Motor neuron (in vitro differentiated cells): ENCODE results near the gene INTS11. TPM values are rescaled to one million over a fixed set of nuclear protein-coding genes. Genes with fewer than 3 reads are reported as not detected.

ENCODE experiments used
- ATAC-seq, 8 experiments: fragments of 200-7000 bp; cut with Tn5 transposase; replicated peaks in 6 of 8; 2 replicates each; pipeline ENCODE4 v1.8.0; 2021; ENCODE audit warnings: mild to moderate bottlenecking in 8 of 8, moderate library complexity in 8 of 8
- H3K27ac ChIP-seq, 2 donors: fragments of 250-450 bp; sonication (Bioruptor Pico); 2 replicates each; pipeline ENCODE4 v1.9.0; 2021; ENCODE audit warnings: antibody characterized with exemption in 2 of 2, mild to moderate bottlenecking in 2 of 2, moderate library complexity in 1 of 2
- H3K4me1 ChIP-seq, 2 donors: fragments of 250-450 bp; sonication (Bioruptor Pico); replicated peaks in 1 of 2; 2 replicates each; pipeline ENCODE4 v1.6.1; 2021; ENCODE audit warnings: antibody characterized with exemption in 2 of 2, mild to moderate bottlenecking in 2 of 2, moderate library complexity in 1 of 2
- H3K4me3 ChIP-seq, 5 donors: fragments of 250-450 bp; sonication (Bioruptor Pico); 2 replicates each; pipeline ENCODE4 v1.9.0; 2021; ENCODE audit warnings: antibody characterized with exemption in 5 of 5, mild to moderate bottlenecking in 5 of 5, moderate library complexity in 4 of 5
- WGBS, 10 experiments: fragments of 450-650 bp; shearing (Covaris generic); methylation state at CpG; one replicate each; pipeline ENCODE4 v1.0.0; 2022; 5-methylcytosine and 5-hydroxymethylcytosine counted together
- in situ Hi-C, 9 experiments: fragments of 400-800 bp; cut with MboI; loops; one replicate each; pipeline ENCODE4 v1.15.0; 2021; ENCODE audit warnings: low sequenced_read_pairs in 9 of 9, low pct_unique_long_range_greater_than_20kb in 2 of 9; ENCODE audit not compliant: unreplicated experiment in 9 of 9
- total RNA-seq, 8 experiments: library from RNA; unstranded; fragments of 300-600 nt; gene quantifications; 2 replicates each; pipeline versions ENCODE4 v1.2.3 to v1.2.4, GENCODE V29; 2022

The INTS11 gene
- total RNA-seq, 8 experiments from 2014 or later: 67.5 to 142 (median 103) TPM

GRCh38 chr1:1345860-1346500, 21.5 kb upstream of the INTS11 start:
- 60 to 89% (median 82%) methylated on average over 1 to 6 of the region's 12 CpGs; no CpG with 5 or more reads in 6 of the 10 experiments for WGBS, 10 experiments
- no peak overlapping the region for H3K4me3 ChIP-seq
- ATAC-seq: no peak
- no peak overlapping the region for H3K27ac ChIP-seq
- H3K4me1 ChIP-seq: peaks cover 11 to 16% of the 10 kb centered on the region in 2 donors
- in situ Hi-C loops: no loop called here

- Histone ChIP-seq H3K4me1 (peaks cover 11 to 16% of the 10 kb centered on the region in 2 donors), H3K27ac (no peak overlapping the region), H3K4me3 (no peak overlapping the region)
- ATAC-seq: peak in 1 of 8 experiments; percentile 0
- in situ Hi-C loops: no loop called here
- WGBS, 10 experiments: 60 to 100% (median 92%) methylated on average over 1 to 8 of the region's 16 CpGs; no CpG with 5 or more reads in 6 of the 10 experiments
Observed at GRCh38 chr1:1345384-1345783, 20.9 kb upstream of the INTS11 start.

GRCh38 chr1:1344655-1345361, 20.3 kb upstream of the INTS11 start:
- in situ Hi-C loops: no loop called here
- ATAC-seq: peak in 3 of 8 experiments; percentile 2 to 10 (median 4)
- H3K27ac ChIP-seq: no peak overlapping the region
- WGBS, 10 experiments: 25 to 87% methylated on average over 6 of the region's 15 CpGs; no CpG with 5 or more reads in 8 of the 10 experiments
- peaks cover 11 to 16% of the 10 kb centered on the region in 2 donors for H3K4me1 ChIP-seq
- H3K4me3 ChIP-seq: no peak overlapping the region

- Histone ChIP-seq H3K4me3 (no peak overlapping the region), H3K27ac (no peak overlapping the region), H3K4me1 (peaks cover 11 to 16% of the 10 kb centered on the region in 2 donors)
- no peak for ATAC-seq
- in situ Hi-C loops: no loop called here
- 90 to 100% (median 93%) methylated on average over 1 to 8 of the region's 24 CpGs; no CpG with 5 or more reads in 6 of the 10 experiments for WGBS, 10 experiments
Observed at GRCh38 chr1:1343811-1344421, 19.5 kb upstream of the INTS11 start.

GRCh38 chr1:1342584-1343115, 18.2 kb upstream of the INTS11 start:
- no peak overlapping the region for H3K4me3 ChIP-seq
- in situ Hi-C loops: no loop called here
- H3K4me1 ChIP-seq: peaks cover 7 to 10% of the 10 kb centered on the region in 2 donors
- no CpG with 5 or more reads among the region's 18 CpGs for WGBS, 10 experiments
- no peak overlapping the region for H3K27ac ChIP-seq
- ATAC-seq: no peak

GRCh38 chr1:1342061-1342562, 17.7 kb upstream of the INTS11 start:
- in situ Hi-C loops: no loop called here
- H3K4me1 ChIP-seq: peaks cover 2 to 5% of the 10 kb centered on the region in 2 donors
- H3K4me3 ChIP-seq: no peak overlapping the region
- ATAC-seq: no peak
- WGBS, 10 experiments: 100% methylated on average over 1 to 6 of the region's 28 CpGs; no CpG with 5 or more reads in 8 of the 10 experiments
- no peak overlapping the region for H3K27ac ChIP-seq

- no peak for ATAC-seq
- 84 to 100% (median 91%) methylated on average over 3 to 10 of the region's 17 CpGs; no CpG with 5 or more reads in 4 of the 10 experiments for WGBS, 10 experiments
Observed at GRCh38 chr1:1341549-1342021, 17.1 kb upstream of the INTS11 start.

GRCh38 chr1:1340791-1341548, 16.5 kb upstream of the INTS11 start:
- no peaks in the 10 kb centered on the region for H3K4me1 ChIP-seq
- WGBS, 10 experiments: 75 to 100% (median 94%) methylated on average over 4 to 34 of the region's 36 CpGs
- no peak for ATAC-seq
- H3K4me3 ChIP-seq: no peak overlapping the region
- in situ Hi-C loops: no loop called here
- H3K27ac ChIP-seq: no peak overlapping the region

More at GRCh38 chr1:1341549-1342021, 17.1 kb upstream of the INTS11 start:
- Histone ChIP-seq H3K4me3 (no peak overlapping the region), H3K27ac (no peak overlapping the region), H3K4me1 (no peaks in the 10 kb centered on the region)
- in situ Hi-C loops: no loop called here

GRCh38 chr1:1340185-1340584, 15.7 kb upstream of the INTS11 start:
- in situ Hi-C loops: no loop called here
- no peak for ATAC-seq
- WGBS, 10 experiments: 94 to 97% (median 96%) methylated on average over 4 to 6 of the region's 23 CpGs; no CpG with 5 or more reads in 7 of the 10 experiments

GRCh38 chr1:1338278-1338677, 13.8 kb upstream of the INTS11 start:
- H3K4me3 ChIP-seq: no peak overlapping the region
- in situ Hi-C loops: no loop called here
- no peaks in the 10 kb centered on the region for H3K4me1 ChIP-seq
- ATAC-seq: no peak
- WGBS, 10 experiments: 92 to 100% (median 95%) methylated on average over 2 to 27 of the region's 36 CpGs; no CpG with 5 or more reads in 6 of the 10 experiments
- H3K27ac ChIP-seq: no peak overlapping the region

More at GRCh38 chr1:1340185-1340584, 15.7 kb upstream of the INTS11 start:
- Histone ChIP-seq H3K27ac (no peak overlapping the region), H3K4me1 (no peaks in the 10 kb centered on the region), H3K4me3 (no peak overlapping the region)

- peak in 1 of 8 experiments; percentile 21 for ATAC-seq
- Histone ChIP-seq H3K27ac (no peak overlapping the region), H3K4me3 (no peak overlapping the region), H3K4me1 (no peaks in the 10 kb centered on the region)
- WGBS, 10 experiments: no CpG with 5 or more reads among the region's 18 CpGs
- in situ Hi-C loops: no loop called here
Observed at GRCh38 chr1:1337793-1338147, 13.3 kb upstream of the INTS11 start.
